Osteoblast (primary cell): ENCODE results near the gene DHFR. TPM values are rescaled to one million over a fixed set of nuclear protein-coding genes. Genes with fewer than 3 reads are reported as not detected.

Source experiments
- DNase-seq: peaks from one replicate; pipeline ENCODE4 v3.0.0; 2011; ENCODE audit warnings: low spot score, mixed read lengths; ENCODE audit not compliant: insufficient read length; ENCODE audit errors: missing footprints
- H2AFZ ChIP-seq: 2 replicates; pipeline ENCODE4 v1.6.0; 2011; ENCODE audit warnings: mild to moderate bottlenecking, low read length
- H3K27ac ChIP-seq: 2 replicates; pipeline ENCODE4 v1.5.1; 2011; ENCODE audit warnings: mild to moderate bottlenecking, low read depth, low read length, moderate library complexity
- H3K27me3 ChIP-seq: 2 replicates; pipeline ENCODE4 v1.6.0; 2012; ENCODE audit warnings: mild to moderate bottlenecking, control low read depth, inconsistent platforms, low read length, moderate library complexity; ENCODE audit not compliant: insufficient read depth
- H3K36me3 ChIP-seq: 2 replicates; pipeline ENCODE4 v1.5.1; 2011; ENCODE audit warnings: mild to moderate bottlenecking, low read length, control low read depth, moderate library complexity; ENCODE audit not compliant: insufficient read depth
- H3K4me1 ChIP-seq: 2 replicates; pipeline ENCODE4 v1.5.1; 2011; ENCODE audit warnings: mild to moderate bottlenecking, low read length, control low read depth, moderate library complexity; ENCODE audit not compliant: insufficient read depth
- H3K4me2 ChIP-seq: 2 replicates; pipeline ENCODE4 v1.6.0; 2011; ENCODE audit warnings: mild to moderate bottlenecking, low read length; ENCODE audit not compliant: insufficient read depth
- H3K4me3 ChIP-seq: fragments of 200-600 bp; sonication (generic); 3 replicates; pipeline ENCODE4 v1.5.1; 2012; ENCODE audit warnings: mild to moderate bottlenecking, low read length, inconsistent platforms; ENCODE audit not compliant: insufficient read depth
- H3K79me2 ChIP-seq: 2 replicates; pipeline ENCODE4 v1.6.0; 2012; ENCODE audit warnings: mild to moderate bottlenecking, low read length, control low read depth, inconsistent platforms; ENCODE audit not compliant: insufficient read depth
- H3K9me3 ChIP-seq: 2 replicates; pipeline ENCODE4 v1.5.1; 2011; ENCODE audit warnings: low read depth, low read length, control low read depth
- H4K20me1 ChIP-seq: 2 replicates; pipeline ENCODE4 v1.6.0; 2012; ENCODE audit warnings: mild to moderate bottlenecking, low read length, control low read depth; ENCODE audit not compliant: insufficient read depth
- CTCF ChIP-seq: IDR thresholded peaks from 2 replicates; pipeline ENCODE4 v1.5.1; 2011; ENCODE audit warnings: mild to moderate bottlenecking, low read depth, low read length, moderate library complexity; ENCODE audit errors: extremely low read depth
- total RNA-seq: library from RNA; depleted of rRNA; stranded (reverse); fragments of >200 nt; gene quantifications from 2 replicates; pipeline ENCODE4 v1.2.3, GENCODE V29; 2012

Gene DHFR
- total RNA-seq, 1 donor: 15.2 TPM

DNA sequence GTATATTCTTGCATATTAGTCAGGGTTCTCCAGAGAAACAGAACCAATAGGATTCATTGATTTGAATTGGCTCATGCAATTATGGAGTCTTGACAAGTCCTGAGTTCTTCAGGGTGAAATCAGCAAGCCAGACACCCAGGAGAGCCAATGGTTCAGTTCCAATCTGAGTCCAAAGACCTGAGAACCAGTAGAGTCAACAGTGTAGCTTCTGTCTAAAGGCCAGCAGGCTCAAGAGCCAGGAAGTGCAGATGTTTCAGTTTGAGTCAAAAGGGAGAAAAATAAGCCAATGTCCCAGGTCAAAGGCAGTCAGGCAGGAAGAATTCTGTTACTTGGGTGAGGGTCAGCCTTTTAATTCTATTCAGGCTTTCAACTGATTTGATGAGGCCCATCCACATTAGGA is 47.0 kb downstream of the DHFR start:
- H3K9me3 ChIP-seq: no peaks in the 10 kb centered on the region
- no peak overlapping the region for H3K27ac ChIP-seq
- no peak for DNase-seq
- no peaks in the 10 kb centered on the region for H4K20me1 ChIP-seq
- TF ChIP-seq CTCF: no peak
- no peaks in the 10 kb centered on the region for H3K36me3 ChIP-seq
- no peaks in the 10 kb centered on the region for H3K4me1 ChIP-seq
- no peaks in the 10 kb centered on the region for H3K79me2 ChIP-seq
- no peak overlapping the region for H3K4me2 ChIP-seq
- H2AFZ ChIP-seq: no peak overlapping the region
- H3K27me3 ChIP-seq: no peaks in the 10 kb centered on the region
- H3K4me3 ChIP-seq: no peak overlapping the region

- H3K36me3 ChIP-seq: no peaks in the 10 kb centered on the region
- H2AFZ ChIP-seq: no peak overlapping the region
- H3K9me3 ChIP-seq: no peaks in the 10 kb centered on the region
- no peak overlapping the region for H3K4me3 ChIP-seq
- H3K4me1 ChIP-seq: no peaks in the 10 kb centered on the region
- TF ChIP-seq CTCF: no peak
- no peaks in the 10 kb centered on the region for H3K79me2 ChIP-seq
- no peak for DNase-seq
- H3K27me3 ChIP-seq: no peaks in the 10 kb centered on the region
- no peak overlapping the region for H3K4me2 ChIP-seq
- no peaks in the 10 kb centered on the region for H4K20me1 ChIP-seq
- H3K27ac ChIP-seq: no peak overlapping the region
Measured at GRCh38 chr5:80607343-80607742, 47.4 kb downstream of the DHFR start.

- no peak overlapping the region for H3K4me2 ChIP-seq
- no peaks in the 10 kb centered on the region for H3K27me3 ChIP-seq
- H3K27ac ChIP-seq: no peak overlapping the region
- H4K20me1 ChIP-seq: no peaks in the 10 kb centered on the region
- TF ChIP-seq CTCF: no peak
- DNase-seq: no peak
- H3K36me3 ChIP-seq: no peaks in the 10 kb centered on the region
- H3K4me3 ChIP-seq: no peak overlapping the region
- H3K79me2 ChIP-seq: no peaks in the 10 kb centered on the region
- H3K9me3 ChIP-seq: no peaks in the 10 kb centered on the region
- H2AFZ ChIP-seq: no peak overlapping the region
- H3K4me1 ChIP-seq: no peaks in the 10 kb centered on the region
Measured at GRCh38 chr5:80600943-80601693, 53.7 kb downstream of the DHFR start.

DNA sequence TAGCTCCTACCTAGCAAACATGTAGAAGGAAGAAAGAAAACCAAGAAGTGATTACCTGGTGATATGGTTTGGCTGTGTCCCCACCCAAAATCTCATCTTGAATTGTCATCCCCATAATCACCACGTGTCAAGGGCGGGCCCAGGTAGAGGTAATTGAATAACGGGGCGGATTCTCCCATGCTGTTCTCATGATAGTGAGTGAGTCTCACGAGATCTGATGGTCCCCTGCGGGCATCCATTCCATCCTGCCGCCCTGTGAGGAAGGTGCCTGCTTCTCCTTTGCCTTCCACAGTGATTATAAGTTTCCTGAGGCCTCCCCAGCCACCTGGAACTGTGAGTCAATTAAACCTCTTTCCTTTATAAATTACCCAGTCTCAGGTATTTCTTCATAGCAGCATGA is 57.3 kb downstream of the DHFR start:
- H3K4me1 ChIP-seq: peaks cover 6% of the 10 kb centered on the region
- no peaks in the 10 kb centered on the region for H4K20me1 ChIP-seq
- DNase-seq: no peak
- H3K27ac ChIP-seq: no peak overlapping the region
- H3K36me3 ChIP-seq: no peaks in the 10 kb centered on the region
- H3K27me3 ChIP-seq: no peaks in the 10 kb centered on the region
- no peak for TF ChIP-seq CTCF
- H3K4me3 ChIP-seq: no peak overlapping the region
- no peaks in the 10 kb centered on the region for H3K9me3 ChIP-seq
- no peaks in the 10 kb centered on the region for H3K79me2 ChIP-seq
- H3K4me2 ChIP-seq: no peak overlapping the region
- H2AFZ ChIP-seq: no peak overlapping the region
